NB4 (cell line): ENCODE results near the gene CYYR1.

ENCODE experiments used
- DNase-seq: peaks from one replicate; pipeline ENCODE4 v3.0.0; 2010; ENCODE audit warnings: low read depth
- H3K4me3 ChIP-seq: one replicate; pipeline ENCODE4 v1.5.1; 2011; ENCODE audit warnings: mild to moderate bottlenecking, low read depth, low read length, moderate library complexity
- MYC ChIP-seq: IDR thresholded peaks from 2 replicates; pipeline ENCODE4 v1.6.1; 2011; ENCODE audit warnings: low read depth, low read length
- POLR2A ChIP-seq: IDR thresholded peaks from 2 replicates; pipeline ENCODE4 v1.6.1; 2011; ENCODE audit warnings: mild to moderate bottlenecking; ENCODE audit not compliant: insufficient read length; ENCODE audit errors: extremely low read depth
- TF ChIP-seq, protein P1 (sequence below): IDR thresholded peaks from one replicate; pipeline ENCODE4 v1.5.1; 2012; ENCODE audit warnings: low read depth, low read length
- TF ChIP-seq, protein P2 (sequence below): IDR thresholded peaks from 2 replicates; pipeline ENCODE4 v1.6.1; 2011; ENCODE audit warnings: low read depth, low read length

CYYR1 gene

DNA sequence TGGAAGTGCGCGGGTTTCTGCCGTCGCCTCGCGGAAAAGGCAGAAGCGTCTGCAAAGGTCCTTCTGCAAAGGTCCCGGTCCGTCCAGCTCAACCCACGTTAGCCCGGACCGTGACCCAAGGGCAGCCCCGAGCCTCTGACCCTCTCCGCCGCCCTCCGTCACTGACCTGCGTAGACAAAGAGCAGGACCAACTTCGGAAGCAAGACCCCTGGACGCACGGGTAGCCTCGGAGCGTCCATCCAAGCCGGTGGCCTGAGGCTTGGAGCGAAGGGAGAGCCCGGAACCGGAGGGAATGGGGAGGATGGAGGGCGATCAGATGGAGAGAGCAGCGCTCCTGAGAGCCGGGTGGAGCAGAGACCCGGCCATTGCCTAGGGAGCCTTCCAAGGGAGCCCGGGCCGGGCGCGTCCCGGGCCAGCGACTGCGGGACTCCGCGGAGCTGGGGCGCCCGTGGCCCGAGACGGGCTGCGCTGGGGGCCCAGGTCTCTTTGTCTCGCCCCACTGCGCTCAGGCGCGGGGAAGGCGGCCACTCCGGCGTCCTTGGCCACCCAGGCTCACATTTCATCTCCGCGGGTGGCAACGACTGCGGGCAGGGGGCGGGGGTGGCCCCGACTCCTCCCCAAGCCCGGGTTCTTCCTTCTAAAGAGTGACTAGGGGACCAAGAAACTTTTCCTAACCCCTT lies at the start of gene CYYR1:
Gene CYYR1, minus strand, starts transcription at position 585 of the 680 bp plus-strand sequence. Its CDS starts 346 bp downstream, at position 239.
- TF ChIP-seq, protein P1, sequence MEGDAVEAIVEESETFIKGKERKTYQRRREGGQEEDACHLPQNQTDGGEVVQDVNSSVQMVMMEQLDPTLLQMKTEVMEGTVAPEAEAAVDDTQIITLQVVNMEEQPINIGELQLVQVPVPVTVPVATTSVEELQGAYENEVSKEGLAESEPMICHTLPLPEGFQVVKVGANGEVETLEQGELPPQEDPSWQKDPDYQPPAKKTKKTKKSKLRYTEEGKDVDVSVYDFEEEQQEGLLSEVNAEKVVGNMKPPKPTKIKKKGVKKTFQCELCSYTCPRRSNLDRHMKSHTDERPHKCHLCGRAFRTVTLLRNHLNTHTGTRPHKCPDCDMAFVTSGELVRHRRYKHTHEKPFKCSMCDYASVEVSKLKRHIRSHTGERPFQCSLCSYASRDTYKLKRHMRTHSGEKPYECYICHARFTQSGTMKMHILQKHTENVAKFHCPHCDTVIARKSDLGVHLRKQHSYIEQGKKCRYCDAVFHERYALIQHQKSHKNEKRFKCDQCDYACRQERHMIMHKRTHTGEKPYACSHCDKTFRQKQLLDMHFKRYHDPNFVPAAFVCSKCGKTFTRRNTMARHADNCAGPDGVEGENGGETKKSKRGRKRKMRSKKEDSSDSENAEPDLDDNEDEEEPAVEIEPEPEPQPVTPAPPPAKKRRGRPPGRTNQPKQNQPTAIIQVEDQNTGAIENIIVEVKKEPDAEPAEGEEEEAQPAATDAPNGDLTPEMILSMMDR: no peak
- TF ChIP-seq POLR2A (no peak), MYC (no peak)
- TF ChIP-seq, protein P2, sequence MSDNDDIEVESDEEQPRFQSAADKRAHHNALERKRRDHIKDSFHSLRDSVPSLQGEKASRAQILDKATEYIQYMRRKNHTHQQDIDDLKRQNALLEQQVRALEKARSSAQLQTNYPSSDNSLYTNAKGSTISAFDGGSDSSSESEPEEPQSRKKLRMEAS: no peak
- H3K4me3 ChIP-seq: no peak within 1 kb of the TSS
- no peak for DNase-seq

DNA sequence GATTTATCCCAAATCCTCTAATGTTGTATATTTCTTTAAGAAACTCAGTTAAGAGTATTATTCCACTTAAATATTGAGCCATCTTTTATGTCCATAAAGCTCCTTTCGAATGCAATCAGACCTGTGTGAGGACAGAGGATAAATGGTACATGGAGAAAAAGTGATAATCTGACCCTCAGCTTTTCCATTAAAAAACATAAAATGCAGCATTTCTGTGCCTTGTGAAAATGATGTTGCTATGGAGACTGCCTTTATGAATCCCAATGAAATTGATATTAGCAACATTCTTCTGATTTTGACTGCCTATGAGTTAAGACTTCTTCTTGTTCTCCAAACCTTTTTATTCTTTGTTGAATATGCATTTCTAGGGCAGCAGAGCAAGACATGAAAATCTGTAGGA lies 44.1 kb upstream of the CYYR1 start:
- no peak overlapping the region for H3K4me3 ChIP-seq
- TF ChIP-seq, protein P1: no peak
- DNase-seq: no peak

DNA sequence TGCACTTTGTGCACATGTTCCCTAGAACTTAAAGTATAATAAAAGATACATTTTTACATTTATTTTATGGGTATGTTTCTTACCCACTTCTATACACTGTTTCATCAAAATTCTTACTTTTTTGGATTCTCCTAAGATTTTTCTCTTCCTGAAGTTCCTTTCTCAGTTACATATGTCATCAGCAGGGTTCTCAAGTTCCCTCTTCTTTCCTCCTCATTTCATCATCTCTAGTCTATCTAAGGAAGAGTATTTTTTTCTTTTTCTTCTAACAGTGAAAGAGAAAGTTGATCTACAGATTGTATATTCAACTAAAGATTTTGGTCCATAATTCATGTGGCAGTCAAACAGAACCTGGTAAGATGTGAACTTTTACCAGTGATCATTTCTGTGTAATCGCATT lies 41.2 kb upstream of the CYYR1 start:
- no peak overlapping the region for H3K4me3 ChIP-seq
- no peak for DNase-seq
- TF ChIP-seq, protein P2: no peak
- TF ChIP-seq, protein P1: no peak
- no peak for TF ChIP-seq MYC
- no peak for TF ChIP-seq POLR2A

DNA sequence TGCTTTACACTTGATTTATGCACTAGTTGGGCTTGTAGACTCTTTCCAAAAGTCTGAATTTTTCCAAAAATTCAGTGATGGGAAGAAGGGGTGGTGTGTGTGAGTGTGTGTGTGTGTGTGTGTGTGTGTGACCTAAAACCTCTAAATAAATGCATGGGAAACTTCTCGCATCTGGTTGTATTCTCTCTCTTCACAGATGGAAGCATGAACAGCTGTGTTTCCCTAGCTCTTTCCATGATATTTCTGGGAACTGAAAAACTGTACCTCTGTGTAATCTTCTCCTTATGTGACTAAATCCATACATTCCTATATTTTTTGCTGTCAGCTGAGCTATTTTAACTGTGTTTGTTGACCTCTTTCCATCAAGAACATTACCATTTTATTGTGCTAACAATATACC lies 26.2 kb upstream of the CYYR1 start:
- no peak for TF ChIP-seq POLR2A
- TF ChIP-seq MYC: no peak
- TF ChIP-seq, protein P2: no peak
- TF ChIP-seq, protein P1: no peak
- no peak overlapping the region for H3K4me3 ChIP-seq
- no peak for DNase-seq

DNA sequence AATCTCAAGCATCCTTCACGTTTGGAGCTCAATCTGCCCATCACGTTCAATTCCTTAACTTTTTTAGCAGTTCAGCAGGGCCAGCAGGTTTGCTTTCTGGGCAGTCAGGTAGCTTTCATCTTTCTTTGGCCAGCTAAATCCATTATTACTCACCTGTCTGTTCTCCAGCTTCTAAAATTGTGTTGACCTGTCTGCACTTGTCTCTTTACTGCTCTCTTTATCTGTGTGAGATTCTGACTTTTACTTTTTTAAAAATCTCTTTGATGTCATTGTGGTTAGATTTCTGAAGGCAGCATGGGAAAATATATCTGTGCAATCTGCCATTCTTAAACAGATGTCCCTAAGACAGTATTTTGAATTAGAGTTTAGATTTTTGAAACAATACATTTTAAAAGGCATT lies 24.9 kb upstream of the CYYR1 start:
- TF ChIP-seq, protein P2: no peak
- TF ChIP-seq, protein P1: no peak
- DNase-seq: no peak
- H3K4me3 ChIP-seq: no peak overlapping the region

DNA sequence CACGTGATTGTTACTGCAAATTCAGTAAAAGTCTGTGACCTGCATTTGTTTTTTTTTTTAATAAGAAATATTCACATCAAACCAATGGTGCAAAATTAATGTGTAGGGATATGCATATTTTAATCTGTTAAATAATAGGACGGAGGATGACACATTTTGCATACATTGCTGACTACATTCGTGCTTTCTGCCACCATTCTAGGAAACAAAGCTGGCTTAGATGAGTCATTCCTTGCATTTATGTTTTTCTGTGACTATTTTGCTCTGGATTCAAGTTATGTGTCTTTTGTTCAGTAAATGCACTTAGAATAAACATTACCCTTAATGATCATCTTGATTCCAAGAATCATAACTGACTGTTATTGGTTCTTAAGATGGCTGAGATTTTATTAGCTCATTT lies 23.9 kb upstream of the CYYR1 start:
- TF ChIP-seq, protein P1: no peak
- TF ChIP-seq, protein P2: no peak
- TF ChIP-seq MYC: no peak
- no peak for TF ChIP-seq POLR2A
- H3K4me3 ChIP-seq: no peak overlapping the region
- DNase-seq: no peak
